Ovary (tissue), 9 donors: Measurements from ENCODE around the gene ECSIT. TPM values are rescaled to one million over a fixed set of nuclear protein-coding genes. Genes with fewer than 3 reads are reported as not detected.

ENCODE experiments used
- DNase-seq, 5 donors: peaks; one replicate each; pipeline ENCODE4 v3.0.0-alpha.2; 2019 to 2020
- H3K27ac ChIP-seq, 2 donors: fragments of 200-600 bp; one replicate each; pipeline versions ENCODE4 v1.5.1 to v1.8.0; 2019 to 2022
- H3K27me3 ChIP-seq: fragments of 200-600 bp; one replicate; pipeline ENCODE4 v1.8.0; 2022
- H3K36me3 ChIP-seq: fragments of 200-600 bp; sonication (generic); one replicate; pipeline ENCODE4 v1.5.1; 2019
- H3K4me1 ChIP-seq: one replicate; pipeline ENCODE4 v1.8.1; 2013; ENCODE audit warnings: mild to moderate bottlenecking, moderate library complexity; ENCODE audit not compliant: insufficient read depth
- H3K4me3 ChIP-seq: fragments of 200-600 bp; sonication (generic); one replicate; pipeline ENCODE4 v1.5.1; 2017
- H3K9me3 ChIP-seq, 2 donors: fragments of 200-600 bp in 1 of 2; sonication (generic) in 1 of 2; one replicate each; pipeline versions ENCODE4 v1.5.1 to v1.8.1; 2013 to 2019; ENCODE audit warnings: mild to moderate bottlenecking in 1 of 2, moderate library complexity in 1 of 2
- CTCF ChIP-seq, 3 donors: fragments of 450-650 bp in 2 of 3; fragments of 200-600 bp in 1 of 3; IDR thresholded peaks; one replicate each; pipeline versions ENCODE4 v1.5.1 to v1.8.0; 2016 to 2022; ENCODE audit warnings: antibody characterized with exemption in 3 of 3, mild to moderate bottlenecking in 1 of 3
- EP300 ChIP-seq: sonication (generic); formaldehyde crosslinking; IDR thresholded peaks from one replicate; pipeline ENCODE4 v1.6.1; 2017; ENCODE audit warnings: antibody characterized with exemption
- POLR2A ChIP-seq: fragments of 450-650 bp; IDR thresholded peaks from one replicate; pipeline ENCODE4 v1.6.1; 2017; ENCODE audit warnings: antibody characterized with exemption, mild to moderate bottlenecking, moderate library complexity
- WGBS, 3 donors: extraction: QIAGEN DNeasy Blood & Tissue Kit in 1 of 3; methylation state at CpG; one replicate each; pipeline versions ENCODE4 v1.1.5 to v1.1.7; 2013 to 2017; 5-methylcytosine and 5-hydroxymethylcytosine counted together
- intact Hi-C, 4 donors: fragments of 100-400 bp; cut with DNase I; formaldehyde crosslinking; loops; one replicate each; pipeline versions ENCODE4 v1.11.0 to v1.15.1; 2022 to 2023
- polyA plus RNA-seq, 2 donors: library from polyadenylated mRNA; stranded (reverse); fragments of 200-250 nt in 1 of 2; fragments of 350-450 nt in 1 of 2; fragmentation: Illumina TruSeq in 1 of 2; extraction: RNeasy Lipid Tissue Mini Kit (QIAGEN cat#74804) in 1 of 2; gene quantifications; one replicate each; pipeline ENCODE4 v1.2.3, GENCODE V29; 2013 to 2014
- total RNA-seq, 7 donors: library from RNA; depleted of rRNA in 2 of 7; stranded (reverse); fragments of >200 nt in 2 of 7; fragmentation: NEBNext Ultra II Directional in 3 of 7; extraction: Animal tissue kit (Norgen Biotek cat#: 25700) in 3 of 7; gene quantifications; one replicate each; pipeline versions ENCODE4 v1.1.0 to v1.2.4, GENCODE V29; 2016 to 2023
- donor health status: DM: no; HTN: no; CAD: no; lungs with moderate emphysema.
- donor health status: DM: no; HTN: no; CAD: no.
- donor health status: Bipolar disorder and iron deficiency.
- donor health status: DM: yes; HTN: yes; CAD: no.
- donor health status: DM: no; HTN: no; CAD: no.
- donor health status: DM: yes; HTN: yes; CAD: no.

ECSIT gene
- total and polyA plus RNA-seq, 9 donors, result 16.3 to 84.8 (median 58.2) TPM

DNA sequence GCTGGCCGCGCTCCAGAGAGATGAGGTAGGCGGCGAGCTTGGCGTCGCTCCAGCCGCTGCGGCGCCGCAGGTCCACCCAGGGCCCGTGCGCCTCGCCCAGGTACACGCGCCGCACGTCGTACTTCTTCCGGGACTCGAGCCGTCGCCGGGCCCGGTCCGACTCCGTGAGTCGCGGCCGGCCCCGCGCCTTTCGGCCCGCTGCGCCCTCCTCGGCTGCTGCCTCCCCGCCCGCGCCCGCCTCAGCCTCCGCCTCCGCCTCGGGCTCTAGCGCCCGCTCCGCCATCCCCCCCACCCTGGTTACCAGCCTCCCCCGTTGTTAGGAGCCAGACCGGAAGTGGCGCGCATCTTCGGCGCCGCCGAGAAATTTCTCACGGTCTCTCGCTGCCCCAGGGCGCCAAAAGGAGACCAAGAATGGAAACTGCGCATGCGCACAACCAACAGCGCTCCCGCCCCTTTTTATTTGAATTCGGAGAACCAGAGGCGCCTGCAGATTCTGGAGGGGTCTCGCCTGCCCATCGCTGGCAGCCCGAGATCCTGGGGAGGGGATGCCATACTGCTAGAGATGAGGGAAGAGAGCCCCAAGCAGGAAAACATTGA lies 23.3 kb downstream of the ECSIT start, which contains the start of gene ZNF653:
Gene ZNF653 (minus strand): TSS at position 336 of the 597 bp plus-strand sequence. CDS start 53 bp downstream, at position 283.
- no peaks in the 10 kb centered on the region for H3K9me3 ChIP-seq
- H3K27me3 ChIP-seq, result no peaks in the 10 kb centered on the region
- peak; percentile 94 to 97 (median 95) for DNase-seq
- H3K4me1 ChIP-seq, result peaks cover 3% of the 10 kb centered on the region
- H3K4me3 ChIP-seq, result peak within 1 kb of the TSS; percentile 91
- WGBS, 3 donors, result 1% methylated on average over 54 to 65 of the region's 65 CpGs
- TF ChIP-seq CTCF (IDR thresholded peaks at IDR 0.05) (no peak), POLR2A (peak; percentile 25)
- peak within 1 kb of the TSS; percentile 74 to 91 for H3K27ac ChIP-seq
- intact Hi-C loops, result no loop called here
- no peaks in the 10 kb centered on the region for H3K36me3 ChIP-seq

DNA sequence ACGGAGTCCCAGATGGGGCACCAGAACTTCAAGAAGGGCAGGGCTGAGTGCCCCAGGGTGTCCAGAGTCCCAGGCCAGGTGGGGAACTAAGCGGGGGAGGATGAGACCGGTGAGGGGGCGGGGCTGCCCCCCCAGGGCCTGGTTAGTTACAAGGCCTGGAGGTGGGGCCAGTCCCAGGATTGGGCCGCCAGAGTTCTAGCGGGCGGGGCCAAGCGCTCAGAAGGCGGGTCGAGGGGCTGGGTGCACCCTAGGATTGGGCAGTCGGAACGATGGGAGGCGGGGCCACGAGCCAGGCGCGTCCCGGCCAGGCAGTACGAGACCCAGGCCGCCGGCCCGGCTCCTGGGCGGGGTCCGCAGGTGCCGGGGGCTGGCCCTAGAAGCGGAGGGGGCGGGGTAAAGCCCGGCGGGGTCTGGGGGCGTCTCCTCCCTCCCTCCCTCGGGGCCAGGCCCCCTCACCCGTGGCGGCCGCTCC lies 23.9 kb downstream of the ECSIT start:
- intact Hi-C loops, result no loop called here
- Histone ChIP-seq H3K4me1 (peaks cover 3% of the 10 kb centered on the region), H3K4me3 (peak overlapping the region; percentile 91), H3K27me3 (no peaks in the 10 kb centered on the region), H3K27ac (peak overlapping the region; percentile 74 to 91), H3K36me3 (no peaks in the 10 kb centered on the region), H3K9me3 (no peaks in the 10 kb centered on the region)
- peak; percentile 97 to 98 (median 97) for DNase-seq
- no peak for TF ChIP-seq POLR2A
- 1 to 4% (median 1%) methylated on average over 2 to 33 of the region's 33 CpGs for WGBS, 3 donors

DNA sequence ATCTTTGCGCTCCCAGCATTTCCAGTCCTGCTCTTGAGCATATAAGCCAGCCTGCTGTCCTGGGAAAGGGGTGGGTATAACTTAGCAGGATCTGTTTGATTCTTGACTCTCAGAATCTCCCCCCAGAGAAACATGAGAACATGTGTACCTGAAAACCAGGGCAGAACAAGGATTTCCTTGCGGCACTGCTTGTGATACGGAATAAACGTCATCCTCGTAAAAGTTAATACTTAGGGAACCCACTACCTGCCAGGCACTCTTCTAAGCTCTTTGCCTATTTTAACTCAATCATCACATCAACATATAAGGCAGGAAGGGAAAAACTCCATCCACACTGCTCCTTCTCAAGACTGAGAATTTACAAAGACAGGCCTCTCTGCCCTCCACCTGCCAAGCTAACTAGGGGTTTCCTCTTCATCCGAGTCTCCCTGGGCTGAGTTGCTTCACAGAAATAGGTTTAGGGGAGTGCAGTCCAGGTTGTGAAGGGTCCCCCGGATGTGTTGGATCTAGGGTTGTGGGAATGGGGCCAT lies 24.4 kb downstream of the ECSIT start:
- Histone ChIP-seq H3K4me3 (peak overlapping the region; percentile 91), H3K4me1 (peaks cover 3% of the 10 kb centered on the region), H3K9me3 (no peaks in the 10 kb centered on the region), H3K36me3 (no peaks in the 10 kb centered on the region), H3K27me3 (no peaks in the 10 kb centered on the region), H3K27ac (peak overlapping the region in 1 of 2 donors; percentile 91)
- no peak for DNase-seq
- intact Hi-C loops, result no loop called here
- 35 to 39% (median 39%) methylated on average over 7 of the region's 7 CpGs for WGBS, 3 donors
- TF ChIP-seq CTCF (IDR thresholded peaks at IDR 0.05) (no peak), POLR2A (no peak), EP300 (no peak)

- no peak overlapping the region for H3K27ac ChIP-seq
- no peaks in the 10 kb centered on the region for H3K4me1 ChIP-seq
- TF ChIP-seq CTCF (IDR thresholded peaks at IDR 0.05) (no peak), EP300 (no peak), POLR2A (no peak)
- H3K9me3 ChIP-seq, result no peaks in the 10 kb centered on the region
- 72 to 75% (median 72%) methylated on average over 7 of the region's 7 CpGs for WGBS, 3 donors
- intact Hi-C loops, result loop anchor here in 3 of 4 donors (5.0 to 10.0 kb wide), 2 partner anchors 85 to 87 kb away; no protein-coding TSS in a partner anchor
- no peak overlapping the region for H3K4me3 ChIP-seq
- DNase-seq, result no peak
- H3K36me3 ChIP-seq, result no peaks in the 10 kb centered on the region
- no peaks in the 10 kb centered on the region for H3K27me3 ChIP-seq
Measured at GRCh38 chr19:11499890-11500420, 29.0 kb downstream of the ECSIT start.
